GM19324 (cell line): Measurements from ENCODE around the gene CD53.
A peak's percentile ranks its signal among the peaks of the same experiment; 100 is the strongest.

Experiments used
- ATAC-seq: cut with Tn5 transposase; IDR thresholded peaks from one replicate; pipeline ENCODE4 v1.9.1; 2021; ENCODE audit warnings: mild to moderate bottlenecking, moderate library complexity; ENCODE audit not compliant: unreplicated experiment, low FRiP score

Gene CD53

DNA sequence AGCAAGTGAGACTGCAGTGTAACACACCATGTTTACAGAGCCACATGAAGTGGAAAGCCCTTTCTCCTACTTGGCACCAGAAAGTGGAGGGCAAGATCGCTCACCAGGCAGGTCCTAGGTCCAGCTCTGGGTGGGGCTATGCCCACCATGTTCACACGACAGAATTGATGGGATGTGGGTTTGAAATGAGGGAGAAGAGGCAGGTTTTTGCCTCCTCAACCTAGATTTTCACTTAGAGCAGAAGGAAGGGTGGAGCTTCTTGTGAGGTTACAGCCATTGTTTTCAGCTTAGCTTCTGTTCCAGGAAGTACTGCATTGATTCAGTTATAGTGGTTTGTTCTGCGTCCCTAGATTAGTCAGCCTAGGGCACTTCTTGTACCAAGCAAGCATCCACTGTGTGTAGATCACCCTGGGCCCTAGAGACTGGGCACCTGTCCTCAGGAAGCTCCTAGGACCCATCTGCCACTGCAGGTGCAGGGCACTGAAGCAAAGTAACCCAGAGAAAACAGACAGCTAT, 2.3 kb downstream of the CD53 start:
- peak; percentile 30 for ATAC-seq

DNA sequence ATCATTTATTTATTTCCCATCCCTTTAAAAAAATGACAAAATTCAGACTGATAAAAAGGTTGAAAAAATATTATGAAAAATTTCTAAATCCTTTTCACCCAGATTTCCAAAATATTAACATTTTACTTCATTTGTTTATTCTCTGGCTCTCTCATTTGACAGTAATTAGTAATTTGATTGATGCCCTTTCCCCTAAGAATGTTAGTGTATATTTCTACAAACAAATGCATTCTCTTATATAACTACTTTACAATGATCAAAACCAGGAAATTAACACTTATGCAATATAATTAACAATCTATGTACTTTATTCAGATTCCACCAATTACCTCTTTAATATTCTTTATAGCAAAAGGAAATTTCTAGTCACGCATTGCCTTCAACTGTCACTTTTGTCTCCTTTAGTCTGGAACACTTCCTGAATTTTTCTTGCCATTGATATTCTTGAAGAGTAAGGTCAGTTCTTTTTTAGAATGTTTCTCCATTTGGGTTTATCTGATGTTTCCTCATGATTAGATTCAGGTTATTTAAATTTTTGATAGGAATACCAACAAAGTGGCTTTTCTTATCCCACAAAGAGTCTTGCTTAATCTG, 3.9 kb downstream of the CD53 start:
- ATAC-seq = no peak

DNA sequence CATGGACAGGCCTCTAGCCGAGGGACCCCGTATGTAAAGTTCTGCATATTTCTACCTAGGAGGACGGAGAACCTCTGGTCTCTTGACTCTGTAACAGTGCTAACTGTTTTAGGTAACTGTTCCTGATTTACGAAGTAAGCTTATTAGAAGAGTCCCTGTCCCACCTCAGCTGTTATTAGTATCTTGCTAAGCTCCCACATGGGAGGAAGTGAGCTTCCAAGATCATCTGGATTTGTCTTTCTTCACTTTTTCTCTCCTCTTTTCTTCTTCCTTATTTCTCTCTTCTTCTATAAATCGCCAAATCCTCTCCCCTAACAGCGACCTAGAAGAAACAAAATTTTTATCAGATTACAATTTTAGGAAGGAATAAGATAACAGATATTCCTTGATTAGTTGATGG, 4.4 kb downstream of the CD53 start:
- no peak for ATAC-seq

DNA sequence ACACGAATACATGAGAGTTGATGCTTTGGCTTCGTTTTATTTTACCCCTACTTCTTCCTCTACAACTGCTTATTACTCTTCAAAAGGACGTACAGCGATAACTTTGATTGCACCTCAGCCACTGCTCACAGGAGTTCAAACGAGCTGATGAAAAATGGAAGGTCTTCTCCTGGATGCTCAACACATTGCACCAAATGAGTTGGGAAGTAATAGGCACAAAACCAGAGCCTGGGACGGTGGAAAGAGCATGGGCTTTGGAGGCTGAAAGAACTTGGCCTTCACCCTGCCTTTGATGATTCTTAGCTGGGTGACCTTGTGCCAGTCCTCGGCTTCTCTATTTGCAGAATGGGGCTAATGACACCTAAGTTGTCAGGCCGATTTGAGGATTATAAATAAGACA, 4.8 kb downstream of the CD53 start:
- no peak for ATAC-seq

DNA sequence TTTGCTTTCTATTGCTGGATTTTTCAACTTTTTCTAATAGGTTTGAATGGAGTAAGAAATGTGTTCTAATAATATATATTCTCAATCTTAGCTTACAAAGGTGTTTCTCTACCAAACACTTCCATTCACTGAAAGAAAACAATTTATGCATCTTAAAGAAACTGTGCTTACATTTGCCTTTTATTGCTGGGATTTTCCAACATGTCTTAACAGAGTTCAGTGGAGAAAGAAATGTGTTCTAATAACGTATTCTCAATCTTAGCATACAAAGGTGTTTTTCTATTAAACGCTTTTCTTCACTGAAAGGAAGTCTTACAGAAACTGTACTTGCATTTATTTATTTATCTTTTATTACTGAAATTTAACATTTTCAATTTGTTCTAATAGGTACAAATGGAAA, 5.6 kb downstream of the CD53 start:
- no peak for ATAC-seq

DNA sequence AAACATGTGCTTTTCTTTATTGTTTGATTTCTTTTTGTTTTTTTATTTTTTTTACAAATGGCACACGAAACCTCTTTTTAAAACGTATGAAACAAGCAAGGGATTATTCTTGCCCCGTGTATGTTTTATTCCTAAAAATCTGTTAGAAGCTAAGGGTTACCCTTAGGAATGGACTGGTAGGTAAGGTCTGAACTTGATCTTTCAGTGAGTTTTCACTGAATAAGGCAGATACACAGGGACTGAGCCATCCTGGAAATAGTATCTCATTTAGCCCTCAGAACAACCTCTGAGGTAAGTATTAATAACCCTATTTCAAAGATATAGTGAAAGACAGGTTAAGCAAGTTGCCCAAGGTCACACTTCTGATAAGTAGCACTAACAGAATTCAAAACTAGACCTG, 6.0 kb downstream of the CD53 start:
- ATAC-seq = no peak

DNA sequence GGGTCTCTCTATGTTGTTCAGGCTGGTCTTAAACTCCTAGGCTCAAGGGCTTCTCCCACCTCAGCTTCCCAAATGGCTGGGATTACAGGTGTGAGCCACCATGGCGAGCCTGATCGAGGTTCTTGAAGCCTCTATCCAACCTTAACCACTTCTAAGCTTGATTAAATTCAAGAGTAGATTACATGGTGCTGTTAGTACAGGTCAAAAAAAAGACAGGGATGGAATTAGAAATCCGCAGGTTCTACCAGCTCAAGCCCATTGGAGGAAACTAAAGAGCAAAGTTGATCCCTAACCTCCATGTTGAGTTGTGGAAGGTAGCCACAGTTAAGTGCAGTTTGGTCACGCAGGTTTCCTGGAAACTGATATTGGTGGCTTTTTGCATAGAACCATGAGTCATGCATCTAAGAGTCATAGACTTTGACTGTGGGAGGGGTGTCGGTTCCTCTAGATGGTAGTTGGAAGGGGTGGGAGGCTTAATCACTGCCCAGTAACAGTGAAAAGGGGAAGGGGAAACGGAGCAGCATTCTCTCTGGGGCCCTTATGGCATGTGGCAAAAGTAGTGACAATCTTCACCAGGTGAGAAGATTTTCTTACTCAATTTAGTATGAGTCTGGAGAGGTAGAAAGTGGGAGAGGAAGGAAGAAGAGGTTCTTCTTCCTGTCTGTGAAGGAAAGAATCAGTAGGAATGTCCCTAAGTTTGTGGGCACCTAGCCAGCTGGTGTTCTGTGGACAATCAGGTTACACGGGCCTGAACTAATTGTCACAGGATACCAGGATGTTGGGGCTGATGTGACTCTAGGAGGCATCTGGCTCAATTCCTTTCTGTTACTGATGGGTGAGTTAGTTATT, 7.0 kb downstream of the CD53 start:
- no peak for ATAC-seq

DNA sequence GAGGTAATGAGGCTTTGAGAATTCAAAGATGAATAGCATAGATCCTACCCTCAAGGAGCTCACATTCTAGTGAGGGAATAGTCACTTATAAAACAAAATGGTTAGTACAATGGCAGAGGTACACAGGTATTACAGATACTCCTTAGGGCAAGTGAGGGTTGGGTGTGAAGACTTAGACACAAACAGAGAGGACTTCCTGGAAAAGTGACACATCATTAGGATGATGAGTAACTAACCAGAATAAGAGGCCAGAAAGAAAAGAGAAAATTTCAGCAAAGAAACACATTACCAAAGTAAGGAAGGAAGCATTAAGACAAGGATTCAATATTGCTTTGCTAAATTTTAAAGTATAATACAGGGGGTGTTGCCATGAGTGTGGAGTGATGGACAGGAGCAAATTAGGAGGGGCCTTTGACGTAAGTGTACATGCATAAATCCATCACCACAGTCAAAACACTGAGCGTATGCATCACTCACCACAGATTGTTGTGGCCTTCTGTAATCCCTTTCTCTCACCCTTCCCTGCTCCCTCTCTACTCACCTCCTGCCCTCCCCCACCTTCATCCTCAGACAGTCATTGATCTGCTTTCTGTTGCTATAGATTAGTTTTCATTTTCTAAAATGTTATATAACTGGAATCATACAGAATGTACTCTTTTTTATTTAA, 7.9 kb downstream of the CD53 start:
- no peak for ATAC-seq

DNA sequence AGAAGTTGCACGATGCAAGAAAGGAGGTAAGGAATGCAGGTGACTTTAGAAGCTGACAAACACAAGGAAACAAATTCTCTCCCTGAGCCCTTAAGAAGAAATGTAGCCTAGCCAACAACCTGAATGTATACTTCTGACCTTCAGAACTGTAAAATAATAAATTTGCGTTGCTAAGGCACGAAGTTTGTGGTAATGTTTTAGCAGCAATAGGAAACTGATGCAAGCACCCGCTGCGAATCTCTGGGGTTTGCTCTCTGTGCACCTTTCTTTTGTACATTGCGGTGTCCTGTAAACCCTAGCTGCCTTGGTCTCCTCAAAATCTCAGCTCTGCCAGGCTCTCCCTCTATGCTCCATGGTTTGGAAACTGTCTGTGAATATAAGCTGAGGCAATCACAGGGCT, 15.1 kb downstream of the CD53 start:
- ATAC-seq = no peak

DNA sequence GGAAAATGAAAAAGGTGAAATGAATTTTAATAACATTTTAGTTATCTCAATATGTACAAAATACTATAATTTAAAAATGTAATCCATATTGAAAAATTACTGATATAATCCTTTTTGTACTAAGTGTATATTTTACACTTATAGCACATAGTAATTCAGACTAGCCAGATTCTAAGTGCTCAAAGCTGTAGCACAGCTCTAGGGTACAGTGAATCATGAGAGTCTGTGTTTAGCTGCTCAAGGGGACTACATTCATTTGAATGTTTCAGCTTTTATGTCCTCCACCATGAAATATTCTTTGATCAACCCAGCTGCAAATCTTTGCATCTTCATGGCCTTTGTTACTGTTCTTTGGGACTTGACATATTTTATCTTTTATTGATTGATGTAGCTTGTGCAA, 15.7 kb downstream of the CD53 start:
- no peak for ATAC-seq

DNA sequence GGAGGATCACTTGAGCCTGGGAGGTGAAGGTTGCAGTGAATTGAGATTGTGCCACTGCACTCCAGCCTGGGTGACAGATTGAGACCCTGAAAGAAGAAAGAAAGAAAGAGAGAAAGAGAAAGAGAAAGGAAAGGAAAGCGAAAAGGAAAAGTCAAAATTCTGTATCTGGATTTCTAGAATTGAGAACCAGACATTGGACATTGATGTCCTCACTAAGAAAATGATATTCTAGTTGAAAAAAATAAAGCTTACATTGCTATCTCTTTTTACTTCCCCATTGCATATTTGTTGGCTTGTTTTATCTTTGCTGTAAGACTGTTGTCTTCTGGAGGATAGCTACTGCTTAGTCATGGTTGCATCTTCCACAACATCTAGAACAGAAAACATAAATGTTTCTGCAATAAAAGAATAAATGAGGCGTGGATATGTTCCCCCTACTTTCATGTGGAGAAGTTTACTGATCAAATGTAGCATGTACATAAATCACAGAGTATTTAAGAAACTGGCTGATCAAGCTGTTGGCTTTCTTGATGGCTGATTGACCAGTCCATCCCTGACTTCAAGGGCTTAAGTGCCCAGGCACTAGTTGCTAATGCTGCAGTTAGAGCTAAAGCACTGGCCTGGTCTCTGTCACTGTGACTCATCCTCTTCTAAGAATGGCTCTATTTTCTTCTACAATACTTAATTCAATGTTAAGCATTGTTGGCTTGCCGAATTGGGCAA, 17.7 kb downstream of the CD53 start:
- no peak for ATAC-seq

DNA sequence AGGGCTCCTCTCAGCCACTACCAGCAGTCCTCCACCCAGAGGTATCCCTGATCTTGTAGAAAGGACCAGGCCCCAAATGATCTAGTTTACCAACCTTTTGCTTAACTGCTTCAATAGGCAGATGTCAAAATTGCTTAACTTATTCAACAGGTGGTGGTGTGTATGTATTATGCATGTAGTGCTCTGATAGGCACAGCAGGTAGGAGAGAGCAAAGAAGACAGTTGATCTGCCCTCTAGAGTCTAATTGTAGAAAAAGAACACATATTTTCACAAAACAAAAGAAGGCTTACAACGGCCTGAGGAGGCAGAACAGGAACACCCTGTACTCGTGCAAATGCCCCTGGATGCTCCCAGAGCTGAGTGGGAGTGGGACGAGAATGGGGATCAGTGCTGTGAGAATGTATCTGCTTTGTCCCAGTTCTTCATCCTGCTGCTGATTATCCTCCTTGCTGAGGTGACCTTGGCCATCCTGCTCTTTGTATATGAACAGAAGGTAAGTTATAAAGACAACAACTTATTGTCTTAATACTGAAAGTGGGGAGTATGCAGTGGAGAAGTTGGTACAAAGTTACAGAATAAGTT, 21.1 kb downstream of the CD53 start:
- no peak for ATAC-seq

DNA sequence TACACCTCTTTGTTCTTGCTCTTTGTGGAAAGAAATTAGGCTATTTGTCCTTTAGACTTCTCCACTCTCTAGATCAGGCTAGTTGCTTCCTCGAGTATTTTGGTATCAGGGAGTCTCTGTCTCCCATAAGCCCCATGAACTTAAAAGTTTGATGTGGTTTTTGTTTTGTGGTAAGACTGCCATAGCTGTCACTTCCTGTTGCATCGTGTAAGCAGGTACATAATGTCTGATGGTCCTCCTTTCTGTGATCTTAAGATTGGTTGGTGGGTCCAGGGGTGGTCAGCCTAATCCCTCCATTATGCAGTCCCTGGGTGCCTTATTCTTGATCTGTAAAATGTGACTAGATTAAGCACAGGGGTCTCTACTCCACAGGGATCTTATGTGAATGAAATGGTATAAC, 23.1 kb downstream of the CD53 start:
- no peak for ATAC-seq

DNA sequence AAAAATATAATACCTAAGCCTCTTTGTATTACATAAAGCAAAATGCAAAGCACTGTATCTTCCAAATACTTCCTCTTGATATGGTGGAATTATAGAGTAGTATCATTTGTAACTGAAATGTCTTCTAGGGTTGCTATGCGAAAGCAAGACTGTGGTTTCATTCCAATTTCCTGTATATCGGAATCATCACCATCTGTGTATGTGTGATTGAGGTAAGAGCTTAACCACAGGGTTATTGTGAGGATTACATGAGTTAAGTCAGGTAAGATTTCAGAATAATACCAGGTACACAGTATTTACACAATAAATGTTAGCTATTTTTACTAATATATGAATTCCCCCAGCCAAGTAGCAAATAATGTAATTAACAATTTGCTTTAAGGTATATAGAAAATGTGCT, 24.7 kb downstream of the CD53 start:
- no peak for ATAC-seq

DNA sequence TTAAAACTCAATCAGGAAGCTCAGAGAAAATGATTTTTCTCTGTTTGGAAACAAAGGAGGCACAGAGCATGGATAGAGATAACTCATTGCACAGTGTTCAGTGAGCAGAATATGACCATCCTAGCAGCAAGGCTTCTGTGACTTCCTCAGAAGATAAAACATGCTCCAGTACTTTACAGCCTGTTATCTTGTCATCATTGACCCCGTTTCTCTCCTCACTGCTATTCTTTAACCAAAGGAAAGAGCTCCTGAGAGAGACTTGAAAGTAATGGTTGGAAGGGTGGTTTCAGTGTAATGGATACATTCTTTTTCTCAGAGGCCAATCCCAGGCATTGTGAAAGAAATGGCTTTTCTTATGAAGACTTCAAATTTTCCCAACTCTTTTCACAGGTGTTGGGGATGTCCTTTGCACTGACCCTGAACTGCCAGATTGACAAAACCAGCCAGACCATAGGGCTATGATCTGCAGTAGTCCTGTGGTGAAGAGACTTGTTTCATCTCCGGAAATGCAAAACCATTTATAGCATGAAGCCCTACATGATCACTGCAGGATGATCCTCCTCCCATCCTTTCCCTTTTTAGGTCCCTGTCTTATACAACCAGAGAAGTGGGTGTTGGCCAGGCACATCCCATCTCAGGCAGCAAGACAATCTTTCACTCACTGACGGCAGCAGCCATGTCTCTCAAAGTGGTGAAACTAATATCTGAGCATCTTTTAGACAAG, 25.9 kb downstream of the CD53 start:
- no peak for ATAC-seq

DNA sequence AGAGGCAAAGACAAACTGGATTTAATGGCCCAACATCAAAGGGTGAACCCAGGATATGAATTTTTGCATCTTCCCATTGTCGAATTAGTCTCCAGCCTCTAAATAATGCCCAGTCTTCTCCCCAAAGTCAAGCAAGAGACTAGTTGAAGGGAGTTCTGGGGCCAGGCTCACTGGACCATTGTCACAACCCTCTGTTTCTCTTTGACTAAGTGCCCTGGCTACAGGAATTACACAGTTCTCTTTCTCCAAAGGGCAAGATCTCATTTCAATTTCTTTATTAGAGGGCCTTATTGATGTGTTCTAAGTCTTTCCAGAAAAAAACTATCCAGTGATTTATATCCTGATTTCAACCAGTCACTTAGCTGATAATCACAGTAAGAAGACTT, 26.5 kb downstream of the CD53 start:
- no peak for ATAC-seq

DNA sequence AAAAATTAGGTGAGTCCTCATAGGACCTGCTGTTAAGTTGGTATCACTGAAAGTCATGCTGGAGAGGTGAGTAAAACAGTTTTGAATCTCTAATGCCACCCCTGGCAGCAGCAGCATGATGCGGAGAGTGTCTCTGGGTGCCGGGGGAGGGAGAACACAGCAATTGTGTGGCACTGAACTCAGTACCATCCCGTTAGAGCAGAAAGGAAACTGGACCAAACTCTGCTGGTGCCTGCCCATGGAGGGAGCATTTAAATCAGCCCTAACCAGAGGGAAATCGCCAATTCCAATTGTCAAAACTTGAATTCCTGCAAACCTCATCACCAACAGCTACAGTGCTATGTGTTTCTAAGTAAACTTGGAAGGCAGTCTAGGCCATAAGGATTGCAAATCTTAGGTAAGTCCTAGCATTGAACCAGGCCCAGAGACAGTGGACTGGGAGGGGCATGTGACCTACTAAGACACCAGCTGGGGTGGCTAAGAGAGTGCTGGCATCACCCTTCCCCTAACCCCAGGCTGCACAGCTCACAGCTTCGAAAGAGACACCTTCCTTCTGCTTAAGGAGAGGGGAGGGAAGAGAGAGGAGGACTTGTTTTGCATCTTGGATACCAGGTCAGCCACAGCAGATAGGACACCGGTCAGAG, 30.0 kb downstream of the CD53 start:
- no peak for ATAC-seq

DNA sequence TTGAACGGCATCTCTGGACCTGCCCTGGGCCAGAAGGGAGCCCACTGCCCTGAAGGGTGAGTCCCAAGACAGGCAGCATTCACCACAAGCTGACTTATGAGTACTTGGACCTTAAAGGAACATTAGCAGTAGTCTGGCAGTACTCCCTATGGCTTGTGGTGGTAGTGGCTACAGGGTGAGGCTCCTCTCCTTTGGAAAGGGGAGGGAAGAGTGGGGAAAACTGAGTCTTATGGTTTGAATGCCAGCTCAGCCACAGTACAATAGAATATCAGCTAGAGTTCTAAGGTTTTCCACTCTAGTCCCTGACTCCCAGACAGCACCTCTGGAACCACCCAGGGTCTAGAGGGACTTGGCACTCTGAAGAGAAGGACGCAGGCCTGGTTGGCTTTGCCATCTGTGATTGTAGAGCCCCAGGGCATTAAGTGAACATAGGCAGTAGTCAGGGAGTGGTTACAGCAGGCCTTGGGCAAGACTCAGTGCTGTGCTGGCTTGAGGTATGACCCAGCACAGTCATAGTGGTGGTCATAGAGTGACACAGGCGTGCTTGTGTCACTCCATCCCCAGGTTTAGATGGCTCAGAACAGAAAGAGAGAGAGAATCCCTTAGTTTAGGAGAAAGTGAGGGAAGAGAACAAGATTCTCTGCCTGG, 31.0 kb downstream of the CD53 start:
- ATAC-seq = no peak

DNA sequence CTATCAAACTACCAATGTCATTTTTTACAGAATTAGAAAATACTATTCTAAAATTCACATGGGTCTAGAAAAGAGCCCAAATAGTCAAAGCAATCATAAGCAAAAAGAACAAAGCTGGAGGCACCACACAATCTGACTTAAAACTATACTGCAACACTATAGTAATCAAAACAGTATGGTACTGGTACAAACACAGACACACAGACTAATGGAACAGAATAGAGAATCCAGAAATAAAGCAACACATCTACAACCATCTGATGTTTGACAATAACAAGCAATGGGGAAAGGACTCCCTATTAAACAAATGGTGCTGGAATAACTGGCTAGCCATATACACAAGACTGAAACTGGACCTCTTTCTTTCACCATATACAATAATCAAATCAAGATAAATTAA, 39.8 kb downstream of the CD53 start:
- no peak for ATAC-seq
